HAP-1 (cell line): ENCODE data around the gene KIF3A.
A peak's percentile ranks its signal among the peaks of the same experiment; 100 is the strongest.

ENCODE experiments used
- DNase-seq, 2 experiments: peaks; one replicate each; pipeline ENCODE4 v3.0.0-alpha.2; 2016 to 2020; ENCODE audit warnings: low spot score in 2 of 2
- H3K27me3 ChIP-seq: fragments of 250-450 bp; sonication (Bioruptor Pico); 2 replicates; pipeline ENCODE4 v1.5.1; 2020; ENCODE audit warnings: low read depth, mild to moderate bottlenecking, moderate library complexity
- H3K36me3 ChIP-seq: fragments of 250-450 bp; sonication (Bioruptor Pico); replicated peaks from 2 replicates; pipeline ENCODE4 v1.5.1; 2020; ENCODE audit warnings: mild to moderate bottlenecking
- H3K4me1 ChIP-seq: fragments of 250-450 bp; sonication (Bioruptor Pico); 2 replicates; pipeline ENCODE4 v1.5.1; 2020; ENCODE audit warnings: mild to moderate bottlenecking
- H3K4me3 ChIP-seq: fragments of 250-450 bp; sonication (Bioruptor Pico); 2 replicates; pipeline ENCODE4 v1.5.1; 2020; ENCODE audit warnings: mild to moderate bottlenecking, moderate library complexity
- H3K9me3 ChIP-seq: fragments of 250-450 bp; sonication (Bioruptor Pico); 2 replicates; pipeline ENCODE4 v1.5.1; 2020; ENCODE audit warnings: mild to moderate bottlenecking, moderate library complexity
- in situ Hi-C: fragments of 300-500 bp; cut with MboI; formaldehyde crosslinking; loops from 3 replicates; pipeline ENCODE4 v1.14.3; 2020; ENCODE audit warnings: low sequenced_read_pairs, inconsistent platforms, mixed read lengths

Gene KIF3A

DNA sequence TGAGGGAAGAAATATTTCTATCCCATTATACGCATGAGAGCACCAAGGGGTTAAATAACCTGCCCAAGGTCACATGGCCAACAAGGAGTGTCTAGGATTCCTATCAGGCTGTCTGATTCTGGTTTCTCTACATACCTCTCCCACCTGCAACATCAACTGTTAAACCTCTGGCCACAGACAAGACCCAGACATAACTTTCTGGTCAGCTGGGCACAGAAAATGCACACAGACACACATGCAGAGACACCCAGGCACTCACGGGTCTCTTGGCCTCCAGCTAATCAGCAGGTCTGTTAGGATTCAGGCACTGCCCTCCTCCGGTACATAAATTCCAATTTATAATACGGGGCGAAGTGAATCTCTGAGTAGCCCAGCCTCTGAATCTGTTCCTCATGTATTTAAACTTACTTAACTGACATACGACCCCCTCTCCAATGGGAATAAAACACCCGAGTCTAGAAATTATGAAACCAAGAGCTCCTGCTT is 38.2 kb upstream of the KIF3A start:
- in situ Hi-C loops, result no loop called here
- H3K9me3 ChIP-seq, result no peaks in the 10 kb centered on the region
- no peak for DNase-seq

DNA sequence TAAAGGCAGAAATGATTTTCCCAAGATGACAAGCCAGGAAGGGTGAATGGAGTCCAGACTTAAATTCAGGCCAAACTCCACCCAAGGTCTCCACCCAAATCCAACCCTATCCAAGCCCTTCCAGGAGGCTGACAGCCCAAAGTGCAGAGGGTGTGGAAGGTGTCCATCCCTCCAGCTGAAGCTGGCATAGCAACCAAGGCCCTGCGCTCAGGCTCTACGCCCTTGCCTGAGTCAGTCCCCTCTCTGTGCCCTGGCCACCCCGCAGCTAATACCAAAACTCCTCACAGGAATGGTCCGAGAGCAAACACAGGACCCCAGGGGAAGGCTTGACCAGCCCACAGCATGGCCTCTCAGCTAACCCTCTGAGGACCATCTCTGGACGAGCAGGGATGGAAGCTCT is 37.5 kb upstream of the KIF3A start:
- H3K4me1 ChIP-seq, result peaks cover 6% of the 10 kb centered on the region
- H3K9me3 ChIP-seq, result no peaks in the 10 kb centered on the region
- H3K4me3 ChIP-seq, result no peak overlapping the region
- H3K36me3 ChIP-seq, result no peaks in the 10 kb centered on the region
- no peaks in the 10 kb centered on the region for H3K27me3 ChIP-seq
- in situ Hi-C loops, result no loop called here
- DNase-seq, result no peak

More for the DNA sequence above, 38.2 kb upstream of the KIF3A start:
- Histone ChIP-seq H3K4me3 (peak overlapping the region; percentile 55), H3K27me3 (no peaks in the 10 kb centered on the region), H3K4me1 (peaks cover 6% of the 10 kb centered on the region), H3K36me3 (no peaks in the 10 kb centered on the region)

DNA sequence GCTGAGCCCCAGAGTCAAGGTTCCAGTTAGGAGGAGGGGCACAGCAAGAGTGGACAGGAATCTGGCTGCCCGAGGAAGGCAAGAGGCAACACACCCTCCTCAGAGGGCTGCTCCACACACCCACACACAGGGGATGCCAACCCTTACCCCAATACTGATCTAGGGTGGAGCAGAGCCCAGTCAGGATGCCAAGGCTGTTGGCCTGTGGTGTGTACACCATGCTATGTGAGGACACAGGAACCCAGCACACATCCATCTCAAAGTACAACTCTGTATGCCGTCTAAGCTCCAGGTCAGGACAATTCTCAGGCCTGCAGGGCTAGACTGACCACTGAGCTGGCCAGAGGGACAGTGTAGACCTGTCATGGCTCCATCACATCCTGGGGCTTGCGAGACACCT is 37.1 kb upstream of the KIF3A start:
- in situ Hi-C loops, result no loop called here
- no peak overlapping the region for H3K4me3 ChIP-seq
- DNase-seq, result no peak

GRCh38 chr5:132773601-132774355 is 36.4 kb upstream of the KIF3A start:
- no peaks in the 10 kb centered on the region for H3K27me3 ChIP-seq
- in situ Hi-C loops, result no loop called here
- peaks cover 6% of the 10 kb centered on the region for H3K4me1 ChIP-seq
- no peak for DNase-seq
- H3K4me3 ChIP-seq, result no peak overlapping the region
- no peaks in the 10 kb centered on the region for H3K9me3 ChIP-seq
- H3K36me3 ChIP-seq, result no peaks in the 10 kb centered on the region

More for the DNA sequence above, 37.1 kb upstream of the KIF3A start:
- no peaks in the 10 kb centered on the region for H3K27me3 ChIP-seq
- H3K9me3 ChIP-seq, result no peaks in the 10 kb centered on the region
- no peaks in the 10 kb centered on the region for H3K36me3 ChIP-seq
- peaks cover 6% of the 10 kb centered on the region for H3K4me1 ChIP-seq

DNA sequence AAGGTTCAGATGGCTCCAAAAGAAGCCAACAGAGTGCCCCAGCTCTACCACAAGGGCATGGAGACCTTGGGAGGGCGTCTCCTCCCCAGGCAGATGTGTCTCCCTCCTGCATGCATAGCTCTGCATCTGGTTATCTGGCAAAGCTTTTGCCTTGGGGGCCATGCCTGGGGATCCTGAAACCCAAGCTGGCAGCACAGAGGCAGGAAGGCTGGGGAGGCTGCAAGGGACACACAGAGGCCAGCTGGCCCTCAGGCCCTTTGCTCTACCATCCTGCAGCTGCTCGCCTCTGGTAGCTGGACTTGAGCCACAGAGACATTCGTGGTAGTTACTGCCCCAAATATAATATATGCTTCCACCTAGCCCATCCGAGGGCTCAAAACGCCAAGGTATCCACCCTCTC is 35.8 kb upstream of the KIF3A start:
- in situ Hi-C loops, result no loop called here
- H3K4me3 ChIP-seq, result no peak overlapping the region
- no peaks in the 10 kb centered on the region for H3K27me3 ChIP-seq
- DNase-seq, result no peak
- H3K4me1 ChIP-seq, result peaks cover 6% of the 10 kb centered on the region
- H3K9me3 ChIP-seq, result no peaks in the 10 kb centered on the region
- no peaks in the 10 kb centered on the region for H3K36me3 ChIP-seq

- no peak for DNase-seq
- H3K27me3 ChIP-seq, result no peaks in the 10 kb centered on the region
- H3K4me3 ChIP-seq, result no peak overlapping the region
- in situ Hi-C loops, result no loop called here
- H3K9me3 ChIP-seq, result no peaks in the 10 kb centered on the region
- no peaks in the 10 kb centered on the region for H3K36me3 ChIP-seq
- peaks cover 6% of the 10 kb centered on the region for H3K4me1 ChIP-seq
Observed at GRCh38 chr5:132772291-132773070, 35.1 kb upstream of the KIF3A start.

GRCh38 chr5:132771503-132771998 is 34.2 kb upstream of the KIF3A start:
- Histone ChIP-seq H3K4me1 (peaks cover 6% of the 10 kb centered on the region), H3K9me3 (no peaks in the 10 kb centered on the region), H3K4me3 (no peak overlapping the region), H3K36me3 (no peaks in the 10 kb centered on the region), H3K27me3 (no peaks in the 10 kb centered on the region)
- peak in 1 of 2 experiments; percentile 34 for DNase-seq
- in situ Hi-C loops, result no loop called here

- no peak for DNase-seq
- peaks cover 6% of the 10 kb centered on the region for H3K4me1 ChIP-seq
- in situ Hi-C loops, result no loop called here
- H3K9me3 ChIP-seq, result no peaks in the 10 kb centered on the region
- peaks cover under 1% of the 10 kb centered on the region; the same call in 1 of the 2 replicates for H3K36me3 ChIP-seq
- H3K27me3 ChIP-seq, result no peaks in the 10 kb centered on the region
- H3K4me3 ChIP-seq, result no peak overlapping the region
Observed at GRCh38 chr5:132770476-132771159, 33.3 kb upstream of the KIF3A start.

- in situ Hi-C loops, result no loop called here
- DNase-seq, result no peak
- H3K36me3 ChIP-seq, result peaks cover 20% of the 10 kb centered on the region
Observed at GRCh38 chr5:132768485-132768868, 31.1 kb upstream of the KIF3A start.

GRCh38 chr5:132767150-132767549 is 29.8 kb upstream of the KIF3A start:
- Histone ChIP-seq H3K27me3 (no peaks in the 10 kb centered on the region), H3K4me3 (no peak overlapping the region), H3K36me3 (peaks cover 30% of the 10 kb centered on the region), H3K9me3 (no peaks in the 10 kb centered on the region; the same call in 1 of the 2 replicates), H3K4me1 (no peaks in the 10 kb centered on the region)
- in situ Hi-C loops, result no loop called here
- no peak for DNase-seq

More at GRCh38 chr5:132768485-132768868, 31.1 kb upstream of the KIF3A start:
- no peak overlapping the region for H3K4me3 ChIP-seq
- H3K9me3 ChIP-seq, result no peaks in the 10 kb centered on the region
- no peaks in the 10 kb centered on the region for H3K4me1 ChIP-seq
- no peaks in the 10 kb centered on the region for H3K27me3 ChIP-seq

DNA sequence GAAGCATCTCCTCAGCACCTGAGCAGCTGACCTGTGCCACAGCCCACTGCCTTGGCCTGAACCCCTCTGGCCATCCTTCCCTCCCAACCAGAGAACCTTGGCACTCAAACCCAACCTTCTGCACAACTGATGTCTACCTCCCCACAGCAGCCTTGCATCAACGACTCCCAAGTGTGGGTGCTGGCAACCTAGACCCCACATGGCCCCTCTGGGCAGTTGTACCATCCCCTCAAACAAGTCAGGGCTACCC is 29.4 kb upstream of the KIF3A start:
- H3K27me3 ChIP-seq, result no peaks in the 10 kb centered on the region
- no peak for DNase-seq
- H3K4me1 ChIP-seq, result no peaks in the 10 kb centered on the region
- no peak overlapping the region for H3K4me3 ChIP-seq
- in situ Hi-C loops, result no loop called here
- peaks cover 34% of the 10 kb centered on the region for H3K36me3 ChIP-seq
- no peaks in the 10 kb centered on the region; the same call in 1 of the 2 replicates for H3K9me3 ChIP-seq

GRCh38 chr5:132766020-132766805 is 28.9 kb upstream of the KIF3A start:
- DNase-seq, result no peak
- no peak overlapping the region for H3K4me3 ChIP-seq
- H3K9me3 ChIP-seq, result no peaks in the 10 kb centered on the region; the same call in 1 of the 2 replicates
- H3K4me1 ChIP-seq, result no peaks in the 10 kb centered on the region
- peaks cover 39% of the 10 kb centered on the region for H3K36me3 ChIP-seq
- in situ Hi-C loops, result no loop called here
- H3K27me3 ChIP-seq, result no peaks in the 10 kb centered on the region

GRCh38 chr5:132765311-132766019 is 28.1 kb upstream of the KIF3A start:
- in situ Hi-C loops, result no loop called here
- H3K4me1 ChIP-seq, result no peaks in the 10 kb centered on the region
- no peaks in the 10 kb centered on the region for H3K27me3 ChIP-seq
- H3K36me3 ChIP-seq, result peaks cover 46% of the 10 kb centered on the region
- H3K4me3 ChIP-seq, result no peak overlapping the region
- no peaks in the 10 kb centered on the region; the same call in 1 of the 2 replicates for H3K9me3 ChIP-seq
- no peak for DNase-seq
